HepG2 (cell line): ENCODE results near the gene HOXA5. TPM values are rescaled to one million over a fixed set of nuclear protein-coding genes. Genes with fewer than 3 reads are reported as not detected.

ENCODE experiments used
- ATF3 ChIP-seq: sonication (generic); formaldehyde crosslinking; IDR thresholded peaks from 2 replicates; pipeline ENCODE4 v1.4.0; 2020; ENCODE audit warnings: missing genetic modification reagents
- BHLHE40 ChIP-seq: IDR thresholded peaks from 2 replicates; pipeline ENCODE4 v1.6.1; 2011; ENCODE audit warnings: low read length, improper control_type of control experiment
- CHD4 ChIP-seq: fragments of 200-600 bp; sonication (generic); IDR thresholded peaks from 2 replicates; pipeline ENCODE4 v1.7.0; 2017; ENCODE audit warnings: mild to moderate bottlenecking, low read length, borderline replicate concordance
- HES4 ChIP-seq: sonication (generic); formaldehyde crosslinking; IDR thresholded peaks from 2 replicates; pipeline ENCODE4 v1.9.0; 2021; ENCODE audit warnings: mild to moderate bottlenecking, missing genetic modification reagents, borderline replicate concordance
- HOXA7 ChIP-seq: sonication (generic); formaldehyde crosslinking; IDR thresholded peaks from 2 replicates; pipeline ENCODE4 v1.8.1; 2022; ENCODE audit warnings: mild to moderate bottlenecking, missing genetic modification reagents, moderate library complexity
- IRF1 ChIP-seq: sonication (generic); formaldehyde crosslinking; IDR thresholded peaks from 2 replicates; pipeline ENCODE4 v1.4.0; 2020; ENCODE audit warnings: low read depth, mild to moderate bottlenecking, missing genetic modification reagents
- ISL2 ChIP-seq: sonication (generic); formaldehyde crosslinking; IDR thresholded peaks from 2 replicates; pipeline ENCODE4 v1.5.0; 2020; ENCODE audit warnings: missing genetic modification reagents
- KDM3A ChIP-seq: IDR thresholded peaks from 2 replicates; pipeline ENCODE4 v1.6.1; 2018; ENCODE audit warnings: low read depth, missing compliant biosample characterization
- KDM4B ChIP-seq: sonication (generic); formaldehyde crosslinking; IDR thresholded peaks from 2 replicates; pipeline ENCODE4 v1.4.0; 2020; ENCODE audit warnings: missing genetic modification reagents
- NR2F2 ChIP-seq: IDR thresholded peaks from 2 replicates; pipeline ENCODE4 v1.6.1; 2012; ENCODE audit warnings: low read depth, inconsistent platforms, borderline replicate concordance
- PREB ChIP-seq: sonication (generic); formaldehyde crosslinking; IDR thresholded peaks from 2 replicates; pipeline ENCODE4 v1.4.0; 2020; ENCODE audit warnings: missing genetic modification reagents
- SMARCC2 ChIP-seq: fragments of 450-650 bp; IDR thresholded peaks from 2 replicates; pipeline ENCODE4 v1.6.1; 2017; ENCODE audit warnings: antibody characterized with exemption, mild to moderate bottlenecking
- STAG1 ChIP-seq: sonication (generic); formaldehyde crosslinking; IDR thresholded peaks from 2 replicates; pipeline ENCODE4 v1.4.0; 2020; ENCODE audit warnings: missing genetic modification reagents
- SYNCRIP ChIP-seq: fragments of 200-400 bp; formaldehyde crosslinking; IDR thresholded peaks from 2 replicates; pipeline ENCODE4 v1.6.1; 2018; ENCODE audit warnings: mild to moderate bottlenecking, low read depth, low read length; ENCODE audit not compliant: insufficient read depth
- WIZ ChIP-seq: sonication (generic); formaldehyde crosslinking; IDR thresholded peaks from 2 replicates; pipeline ENCODE4 v1.5.1; 2020; ENCODE audit warnings: mild to moderate bottlenecking, missing genetic modification reagents
- ZNF329 ChIP-seq: sonication (generic); formaldehyde crosslinking; IDR thresholded peaks from 2 replicates; pipeline ENCODE4 v1.9.0; 2021; ENCODE audit warnings: low read depth, mild to moderate bottlenecking, missing genetic modification reagents
- ZNF543 ChIP-seq: sonication (generic); formaldehyde crosslinking; IDR thresholded peaks from 2 replicates; pipeline ENCODE4 v1.4.0; 2020; ENCODE audit warnings: mild to moderate bottlenecking, missing genetic modification reagents
- ZNF550 ChIP-seq: sonication (generic); formaldehyde crosslinking; IDR thresholded peaks from 2 replicates; pipeline ENCODE4 v1.4.0; 2020; ENCODE audit warnings: mild to moderate bottlenecking, missing genetic modification reagents, borderline replicate concordance
- ZNF615 ChIP-seq: sonication (generic); formaldehyde crosslinking; IDR thresholded peaks from 2 replicates; pipeline ENCODE4 v1.5.0; 2020; ENCODE audit warnings: mild to moderate bottlenecking, missing genetic modification reagents, borderline replicate concordance
- polyA plus RNA-seq, 8 experiments: library from polyadenylated mRNA; depleted of rRNA in 3 of 8; stranded (reverse) in 7 of 8; unstranded in 1 of 8; fragments of >200 nt; fragmentation: Illumina TruSeq in 4 of 8; extraction: Trizol in 4 of 8; gene quantifications; 2 replicates each; pipeline versions ENCODE4 v1.2.1 to v1.2.3, GENCODE V29; 2011 to 2016; ENCODE audit warnings: low read depth in 4 of 8, missing spikeins in 1 of 8, mixed read lengths in 1 of 8; ENCODE audit not compliant: insufficient read depth in 1 of 8
- total RNA-seq, 5 experiments: library from RNA; depleted of rRNA; stranded (reverse); fragments of >200 nt; fragmentation: Illumina TruSeq; extraction: Trizol; gene quantifications; 2 replicates each; pipeline ENCODE4 v1.2.3, GENCODE V29; 2016; ENCODE audit warnings: low read depth in 1 of 5
- TF ChIP-seq, protein P1 (sequence below): sonication (generic); formaldehyde crosslinking; IDR thresholded peaks from 2 replicates; pipeline ENCODE4 v1.5.0; 2020; ENCODE audit warnings: mild to moderate bottlenecking, low read depth, missing genetic modification reagents, borderline replicate concordance
- TF ChIP-seq, protein P2 (sequence below): sonication (generic); formaldehyde crosslinking; IDR thresholded peaks from 2 replicates; pipeline ENCODE4 v1.4.0; 2020; ENCODE audit warnings: mild to moderate bottlenecking, missing genetic modification reagents
- TF ChIP-seq, protein P3 (sequence below): sonication (generic); formaldehyde crosslinking; IDR thresholded peaks from 2 replicates; pipeline ENCODE4 v1.4.0; 2020; ENCODE audit warnings: mild to moderate bottlenecking, low read depth, missing genetic modification reagents

The HOXA5 gene
- total and polyA plus RNA-seq, 2 of the 13 experiments (the other 11 are each of a cell fraction or from before 2014, with no cell fraction given), result 3.2 to 3.6 TPM

- TF ChIP-seq ZNF543 (CRISPR knock-in tag), result no peak
- TF ChIP-seq, protein P1, sequence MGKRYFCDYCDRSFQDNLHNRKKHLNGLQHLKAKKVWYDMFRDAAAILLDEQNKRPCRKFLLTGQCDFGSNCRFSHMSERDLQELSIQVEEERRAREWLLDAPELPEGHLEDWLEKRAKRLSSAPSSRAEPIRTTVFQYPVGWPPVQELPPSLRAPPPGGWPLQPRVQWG, result no peak
- TF ChIP-seq PREB (CRISPR knock-in tag), result no peak
- TF ChIP-seq, protein P2, sequence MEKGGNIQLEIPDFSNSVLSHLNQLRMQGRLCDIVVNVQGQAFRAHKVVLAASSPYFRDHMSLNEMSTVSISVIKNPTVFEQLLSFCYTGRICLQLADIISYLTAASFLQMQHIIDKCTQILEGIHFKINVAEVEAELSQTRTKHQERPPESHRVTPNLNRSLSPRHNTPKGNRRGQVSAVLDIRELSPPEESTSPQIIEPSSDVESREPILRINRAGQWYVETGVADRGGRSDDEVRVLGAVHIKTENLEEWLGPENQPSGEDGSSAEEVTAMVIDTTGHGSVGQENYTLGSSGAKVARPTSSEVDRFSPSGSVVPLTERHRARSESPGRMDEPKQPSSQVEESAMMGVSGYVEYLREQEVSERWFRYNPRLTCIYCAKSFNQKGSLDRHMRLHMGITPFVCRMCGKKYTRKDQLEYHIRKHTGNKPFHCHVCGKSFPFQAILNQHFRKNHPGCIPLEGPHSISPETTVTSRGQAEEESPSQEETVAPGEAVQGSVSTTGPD (CRISPR knock-in tag), result no peak
- no peak for TF ChIP-seq KDM3A
- TF ChIP-seq CHD4, result no peak
- TF ChIP-seq HES4 (CRISPR knock-in tag), result no peak
- no peak for TF ChIP-seq ZNF615 (CRISPR knock-in tag)
- no peak for TF ChIP-seq IRF1
- no peak for TF ChIP-seq NR2F2
- TF ChIP-seq BHLHE40, result peak; percentile 77
- no peak for TF ChIP-seq KDM4B (CRISPR knock-in tag)
- TF ChIP-seq HOXA7 (CRISPR knock-in tag), result no peak
- TF ChIP-seq SYNCRIP, result no peak
- TF ChIP-seq ZNF550 (CRISPR knock-in tag), result no peak
- no peak for TF ChIP-seq SMARCC2
- no peak for TF ChIP-seq ISL2 (CRISPR knock-in tag)
- TF ChIP-seq STAG1 (CRISPR knock-in tag), result peak; percentile 92
- no peak for TF ChIP-seq WIZ (CRISPR knock-in tag)
- TF ChIP-seq ZNF329, result no peak
- TF ChIP-seq, protein P3, sequence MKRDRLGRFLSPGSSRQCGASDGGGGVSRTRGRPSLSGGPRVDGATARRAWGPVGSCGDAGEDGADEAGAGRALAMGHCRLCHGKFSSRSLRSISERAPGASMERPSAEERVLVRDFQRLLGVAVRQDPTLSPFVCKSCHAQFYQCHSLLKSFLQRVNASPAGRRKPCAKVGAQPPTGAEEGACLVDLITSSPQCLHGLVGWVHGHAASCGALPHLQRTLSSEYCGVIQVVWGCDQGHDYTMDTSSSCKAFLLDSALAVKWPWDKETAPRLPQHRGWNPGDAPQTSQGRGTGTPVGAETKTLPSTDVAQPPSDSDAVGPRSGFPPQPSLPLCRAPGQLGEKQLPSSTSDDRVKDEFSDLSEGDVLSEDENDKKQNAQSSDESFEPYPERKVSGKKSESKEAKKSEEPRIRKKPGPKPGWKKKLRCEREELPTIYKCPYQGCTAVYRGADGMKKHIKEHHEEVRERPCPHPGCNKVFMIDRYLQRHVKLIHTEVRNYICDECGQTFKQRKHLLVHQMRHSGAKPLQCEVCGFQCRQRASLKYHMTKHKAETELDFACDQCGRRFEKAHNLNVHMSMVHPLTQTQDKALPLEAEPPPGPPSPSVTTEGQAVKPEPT (CRISPR knock-in tag), result no peak
- TF ChIP-seq ATF3 (CRISPR knock-in tag), result no peak
Observed at GRCh38 chr7:27143023-27143949, at the start of gene HOXA5 (continued).
